Measurements from ENCODE around the gene SSRP1. TPM values are rescaled to one million over a fixed set of nuclear protein-coding genes. Genes with fewer than 3 reads are reported as not detected.

Gene SSRP1
- total and polyA plus RNA-seq, 11 donors = 21.8 to 86.5 (median 41.6) TPM

GRCh38 chr11:57378186-57378585 is 42.5 kb upstream of the SSRP1 start:
- Histone ChIP-seq H3K4me1 (peaks cover 0 to 8% (median 2%) of the 10 kb centered on the region in 12 donors), H3K9me3 (no peaks in the 10 kb centered on the region), H3K27ac (no peak overlapping the region), H3K4me3 (no peak overlapping the region), H3K27me3 (peaks cover 0 to 4% (median 0%) of the 10 kb centered on the region in 9 donors), H3K36me3 (no peaks in the 10 kb centered on the region)
- no peak for DNase-seq
- no peak for ATAC-seq
- intact Hi-C loops (cut with DNase I) = no loop called here
- TF ChIP-seq POLR2A (IDR thresholded peaks at IDR 0.05) = no peak
- no peak for TF ChIP-seq CTCF (IDR thresholded peaks at IDR 0.05)

GRCh38 chr11:57377107-57377506 is 41.4 kb upstream of the SSRP1 start:
- ATAC-seq (no peak), DNase-seq (no peak)
- Histone ChIP-seq H3K4me1 (peaks cover 0 to 19% (median 10%) of the 10 kb centered on the region in 12 donors), H3K4me3 (no peak overlapping the region), H3K27ac (no peak overlapping the region), H3K36me3 (no peaks in the 10 kb centered on the region), H3K27me3 (peaks cover 0 to 4% (median 0%) of the 10 kb centered on the region in 9 donors), H3K9me3 (no peaks in the 10 kb centered on the region)
- WGBS, 4 donors = 56 to 74% (median 71%) methylated on average over 5 of the region's 5 CpGs
- TF ChIP-seq POLR2A (IDR thresholded peaks at IDR 0.05) (no peak), CTCF (IDR thresholded peaks at IDR 0.05) (no peak)
- intact Hi-C loops (cut with DNase I) = no loop called here

GRCh38 chr11:57376095-57377090 is 40.7 kb upstream of the SSRP1 start:
- TF ChIP-seq CTCF (IDR thresholded peaks at IDR 0.05) (no peak), POLR2A (IDR thresholded peaks at IDR 0.05) (no peak)
- ATAC-seq = no peak
- Histone ChIP-seq H3K9me3 (no peaks in the 10 kb centered on the region), H3K27me3 (peaks cover 0 to 4% (median 0%) of the 10 kb centered on the region in 9 donors), H3K27ac (no peak overlapping the region), H3K4me3 (no peak overlapping the region), H3K4me1 (peaks cover 0 to 22% (median 11%) of the 10 kb centered on the region in 12 donors), H3K36me3 (no peaks in the 10 kb centered on the region)
- intact Hi-C loops (cut with DNase I) = no loop called here
- 51 to 63% (median 60%) methylated on average over 21 to 26 of the region's 26 CpGs for WGBS, 4 donors
- no peak for DNase-seq

- H3K9me3 ChIP-seq = no peaks in the 10 kb centered on the region
- peaks cover 0 to 24% (median 13%) of the 10 kb centered on the region in 12 donors for H3K4me1 ChIP-seq
- no peaks in the 10 kb centered on the region for H3K27me3 ChIP-seq
- no peak for ATAC-seq
- TF ChIP-seq POLR2A (IDR thresholded peaks at IDR 0.05) (no peak), CTCF (IDR thresholded peaks at IDR 0.05) (no peak)
- H3K36me3 ChIP-seq = no peaks in the 10 kb centered on the region
- WGBS, 4 donors = 48 to 77% (median 55%) methylated on average over 2 of the region's 2 CpGs
- H3K27ac ChIP-seq = no peak overlapping the region
- no peak overlapping the region for H3K4me3 ChIP-seq
- intact Hi-C loops (cut with DNase I) = no loop called here
- DNase-seq = no peak
These were observed 39.8 kb upstream of the SSRP1 start for GRCh38 chr11:57375490-57375889.

Measured in heart left ventricle (tissue), 16 donors.